PFSK-1 (cell line): ENCODE measurements around the gene SGCA.
A peak's percentile ranks its signal among the peaks of the same experiment; 100 is the strongest.

ENCODE experiments used
- FOXP2 ChIP-seq: optimal IDR thresholded peaks from 2 replicates; pipeline ENCODE3; 2011; ENCODE audit warnings: borderline replicate concordance, control low read depth, inconsistent platforms; ENCODE audit not compliant: insufficient read depth; ENCODE audit errors: extremely low read length, extremely low read depth
- POLR2AphosphoS5 ChIP-seq: IDR thresholded peaks from 2 replicates; pipeline ENCODE4 v1.6.1; 2012; ENCODE audit warnings: low read depth, mild to moderate bottlenecking, control low read depth, low read length, moderate library complexity
- REST ChIP-seq, 2 experiments: IDR thresholded peaks; 2 replicates each; pipeline versions ENCODE4 v1.6.1 to v1.8.0; 2011 to 2012; ENCODE audit warnings: low read depth in 2 of 2, low read length in 2 of 2, control low read depth in 1 of 2, inconsistent platforms in 1 of 2, mild to moderate bottlenecking in 1 of 2, moderate library complexity in 1 of 2; ENCODE audit not compliant: insufficient read depth in 1 of 2
- SIN3A ChIP-seq: IDR thresholded peaks from 2 replicates; pipeline ENCODE4 v1.6.1; 2012; ENCODE audit warnings: mild to moderate bottlenecking, low read length, moderate library complexity, borderline replicate concordance; ENCODE audit not compliant: insufficient read depth
- TAF1 ChIP-seq: IDR thresholded peaks from 2 replicates; pipeline ENCODE4 v1.6.1; 2012; ENCODE audit warnings: low read length, control low read depth, borderline replicate concordance; ENCODE audit not compliant: insufficient read depth

SGCA gene

DNA sequence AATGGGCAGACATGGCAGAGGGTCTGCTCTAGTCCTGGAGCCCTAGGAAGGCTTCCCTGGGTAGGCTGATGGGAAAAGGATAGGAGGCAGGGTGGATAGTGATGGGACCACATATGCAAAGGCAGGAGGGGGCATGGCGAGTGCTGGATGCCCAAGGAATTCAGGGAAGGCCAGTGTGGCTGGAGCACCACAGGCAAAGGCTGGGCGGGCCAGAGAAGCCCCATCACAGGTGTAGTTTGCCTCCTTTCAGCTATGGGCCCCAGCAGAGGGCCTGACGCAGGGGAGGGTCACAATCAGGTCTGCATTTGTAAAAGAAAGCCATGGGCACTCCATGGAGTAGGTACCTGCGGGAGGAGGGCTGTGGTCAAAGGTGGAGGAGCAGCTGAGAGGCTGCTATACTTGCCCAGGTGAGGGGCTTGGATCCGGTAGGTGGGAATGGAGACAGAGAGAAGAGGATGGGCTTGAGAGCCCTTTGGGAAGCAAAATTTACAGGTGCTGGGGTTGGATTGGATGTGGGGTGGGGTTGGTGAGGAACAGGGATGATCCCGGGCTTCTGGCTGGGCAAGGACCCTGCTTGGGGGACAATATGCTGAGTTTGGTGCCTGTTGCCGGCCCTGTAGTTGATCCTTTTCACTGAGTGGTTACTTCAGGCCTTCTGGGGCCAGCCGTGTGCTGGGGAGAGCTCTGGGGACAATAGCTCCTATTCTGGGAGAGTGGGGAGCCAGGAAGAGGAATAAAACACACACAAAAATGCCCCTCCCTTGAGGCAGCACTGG, 42.2 kb downstream of the SGCA start:
- TF ChIP-seq TAF1 (no peak), FOXP2 (no peak), POLR2AphosphoS5 (no peak), REST (IDR thresholded peaks at IDR 0.05; ENCODE audit: insufficient read depth in 1 of 2, low read depth in 2 of 2, low read length in 2 of 2) (no peak)

GRCh38 chr17:50208611-50209061, 42.8 kb downstream of the SGCA start:
- TF ChIP-seq POLR2AphosphoS5 (no peak), REST (IDR thresholded peaks at IDR 0.05; ENCODE audit: insufficient read depth in 1 of 2, low read depth in 2 of 2, low read length in 2 of 2) (no peak), FOXP2 (no peak)

GRCh38 chr17:50209133-50209471, 43.3 kb downstream of the SGCA start:
- TF ChIP-seq FOXP2 (no peak), SIN3A (no peak), REST (IDR thresholded peaks at IDR 0.05; ENCODE audit: insufficient read depth in 1 of 2, low read depth in 2 of 2, low read length in 2 of 2) (no peak), TAF1 (peak; percentile 3; the same call in 1 of the 2 replicates), POLR2AphosphoS5 (no peak)

GRCh38 chr17:50209472-50210239, 43.9 kb downstream of the SGCA start:
- peak; percentile 64 for TF ChIP-seq FOXP2
- 0 out of 2 replicates have a peak, but pooled peaks have one; percentile 51 for TF ChIP-seq SIN3A
- 0 out of 4 replicates have a peak, but pooled peaks of 1 of the 2 experiments have one; percentile 36 for TF ChIP-seq REST (IDR thresholded peaks at IDR 0.05; ENCODE audit: insufficient read depth in 1 of 2, low read depth in 2 of 2, low read length in 2 of 2)
- TF ChIP-seq POLR2AphosphoS5, result peak; percentile 74
- 0 out of 2 replicates have a peak, but pooled peaks have one; percentile 40 for TF ChIP-seq TAF1
